ENCODE measurements around the gene SPOCK3.
"Not testable (repeated sequence)": the region's sequence is repeated elsewhere in the genome, so short reads cannot be mapped to it uniquely, and the experiment has no call there.

SPOCK3 gene

GRCh38 chr4:166991006-166991561 is 243.2 kb downstream of the SPOCK3 start:
- no peak overlapping the region for H3K4me3 ChIP-seq (replicated peaks; ENCODE audit: low read depth, low read length)
- no peak for TF ChIP-seq CTCF (IDR thresholded peaks at IDR 0.05; ENCODE audit: low read depth, low read length, missing control alignments)
- DNase-seq (ENCODE audit: extremely low read depth, low read depth) = no peak

- no peak overlapping the region for H3K4me3 ChIP-seq (replicated peaks; ENCODE audit: low read depth, low read length)
- TF ChIP-seq CTCF (IDR thresholded peaks at IDR 0.05; ENCODE audit: low read depth, low read length, missing control alignments) = no peak
- DNase-seq (ENCODE audit: extremely low read depth, low read depth) = no peak
These were observed 244.4 kb downstream of the SPOCK3 start for GRCh38 chr4:166989886-166990285.

GRCh38 chr4:166987026-166987425 is 247.3 kb downstream of the SPOCK3 start:
- no peak overlapping the region for H3K4me3 ChIP-seq (replicated peaks; ENCODE audit: low read depth, low read length)
- no peak for TF ChIP-seq CTCF (IDR thresholded peaks at IDR 0.05; ENCODE audit: low read depth, low read length, missing control alignments)
- no peak for DNase-seq (ENCODE audit: extremely low read depth, low read depth)

- H3K4me3 ChIP-seq (replicated peaks; ENCODE audit: low read depth, low read length) = no peak overlapping the region
- no peak for TF ChIP-seq CTCF (IDR thresholded peaks at IDR 0.05; ENCODE audit: low read depth, low read length, missing control alignments)
- no peak for DNase-seq (ENCODE audit: extremely low read depth, low read depth)
These were observed 252.4 kb downstream of the SPOCK3 start for GRCh38 chr4:166981847-166982246.

GRCh38 chr4:166980419-166980818 is 253.9 kb downstream of the SPOCK3 start:
- DNase-seq (ENCODE audit: extremely low read depth, low read depth) = no peak
- no peak overlapping the region for H3K4me3 ChIP-seq (replicated peaks; ENCODE audit: low read depth, low read length)
- TF ChIP-seq CTCF (IDR thresholded peaks at IDR 0.05; ENCODE audit: low read depth, low read length, missing control alignments) = no peak

GRCh38 chr4:166977596-166977995 is 256.7 kb downstream of the SPOCK3 start:
- no peak overlapping the region for H3K4me3 ChIP-seq (replicated peaks; ENCODE audit: low read depth, low read length)
- no peak for TF ChIP-seq CTCF (IDR thresholded peaks at IDR 0.05; ENCODE audit: low read depth, low read length, missing control alignments)
- no peak for DNase-seq (ENCODE audit: extremely low read depth, low read depth)

- H3K4me3 ChIP-seq (replicated peaks; ENCODE audit: low read depth, low read length) = no peak overlapping the region
- TF ChIP-seq CTCF (IDR thresholded peaks at IDR 0.05; ENCODE audit: low read depth, low read length, missing control alignments) = no peak
- DNase-seq (ENCODE audit: extremely low read depth, low read depth) = no peak
These were observed 262.2 kb downstream of the SPOCK3 start for GRCh38 chr4:166972071-166972470.

- DNase-seq (ENCODE audit: extremely low read depth, low read depth); H3K4me3 ChIP-seq (replicated peaks; ENCODE audit: low read depth, low read length): not testable (repeated sequence)
These were observed 266.1 kb downstream of the SPOCK3 start for GRCh38 chr4:166968219-166968618.
